ENCODE data around the gene FAM177B.
A peak's percentile ranks its signal among the peaks of the same experiment; 100 is the strongest.
"Not testable (repeated sequence)": the region's sequence is repeated elsewhere in the genome, so short reads cannot be mapped to it uniquely, and the experiment has no call there.

FAM177B gene

DNA sequence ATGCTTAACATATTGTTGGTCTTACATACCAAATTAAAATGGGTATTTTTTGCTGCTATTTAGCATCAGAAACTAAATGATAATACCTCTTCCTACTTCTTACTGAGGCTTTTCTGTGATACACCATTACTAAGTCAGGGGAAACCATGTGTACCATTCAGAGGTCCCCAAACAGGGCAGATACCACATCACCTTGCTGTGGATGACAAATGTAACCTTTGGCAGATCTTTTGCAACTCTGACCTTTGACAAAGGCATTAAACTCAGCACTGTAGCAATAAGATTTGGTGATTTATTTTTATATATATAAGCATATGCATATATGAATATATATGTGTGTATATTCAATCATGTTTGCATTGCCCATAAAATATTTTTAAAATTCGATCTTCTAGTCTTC, 2.9 kb downstream of the FAM177B start:
- no peak for DNase-seq (ENCODE audit: low spot score)

DNA sequence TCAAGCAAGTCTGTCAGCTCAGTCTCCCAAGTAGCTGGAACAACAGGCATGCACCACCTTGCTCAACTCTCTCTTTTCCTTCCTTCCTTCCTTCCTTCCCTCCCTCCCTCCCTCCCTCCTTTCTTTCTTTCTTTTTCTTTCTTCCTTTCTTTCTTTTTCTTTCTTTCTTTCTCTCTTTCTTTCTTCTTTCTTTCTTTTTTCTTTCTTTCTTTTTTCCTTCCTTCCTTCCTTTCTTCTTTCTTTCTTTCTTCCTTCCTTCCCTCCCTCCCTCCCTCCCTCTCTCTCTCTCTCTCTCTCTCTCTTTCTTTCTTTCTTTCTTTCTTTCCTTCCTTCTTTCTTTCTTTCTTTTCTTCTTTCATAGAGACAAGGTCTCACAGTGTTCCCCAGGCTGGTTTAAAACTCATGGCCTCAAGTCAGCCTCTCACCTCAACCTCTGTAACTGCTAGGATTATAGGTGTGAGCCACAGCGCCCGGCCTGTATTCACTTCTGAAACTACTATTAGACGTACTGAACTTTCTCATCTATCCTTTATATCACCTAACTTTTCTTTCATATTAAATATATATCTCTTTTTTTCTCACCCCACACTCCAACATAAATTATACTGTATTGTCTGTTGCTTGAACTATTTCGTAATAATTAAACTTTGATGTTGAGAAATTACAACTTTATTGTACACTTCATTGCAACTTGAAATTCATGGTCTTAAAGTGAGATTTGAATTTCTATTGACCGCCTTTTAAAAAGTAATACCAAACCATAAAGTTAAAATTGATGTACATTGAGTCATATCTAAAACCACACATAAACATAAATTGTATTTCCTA, 4.8 kb downstream of the FAM177B start:
- DNase-seq (ENCODE audit: low spot score), result not testable (repeated sequence)

DNA sequence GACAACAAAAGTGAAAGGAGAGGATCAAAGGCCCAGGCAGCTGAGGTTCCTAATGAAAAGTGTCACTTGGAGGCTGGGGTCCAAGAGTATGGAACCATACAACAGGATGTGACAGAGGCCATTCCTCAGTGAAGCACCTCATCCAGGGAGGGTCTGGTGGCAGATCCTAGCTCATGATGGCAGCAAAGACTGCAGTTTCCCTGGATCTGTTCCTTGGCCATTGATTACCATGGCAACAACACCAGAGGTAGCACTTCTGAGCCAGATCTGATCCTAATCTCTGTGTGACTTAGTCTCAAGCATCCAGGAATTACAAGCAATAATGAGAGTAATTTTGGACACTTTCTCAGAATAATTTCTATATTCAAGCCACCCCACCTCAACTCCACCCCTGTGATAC, 12.9 kb downstream of the FAM177B start:
- no peak for DNase-seq (ENCODE audit: low spot score)

- peak; percentile 30 for DNase-seq (ENCODE audit: low spot score)
Measured at GRCh38 chr1:222750651-222751050, 13.6 kb downstream of the FAM177B start.

DNA sequence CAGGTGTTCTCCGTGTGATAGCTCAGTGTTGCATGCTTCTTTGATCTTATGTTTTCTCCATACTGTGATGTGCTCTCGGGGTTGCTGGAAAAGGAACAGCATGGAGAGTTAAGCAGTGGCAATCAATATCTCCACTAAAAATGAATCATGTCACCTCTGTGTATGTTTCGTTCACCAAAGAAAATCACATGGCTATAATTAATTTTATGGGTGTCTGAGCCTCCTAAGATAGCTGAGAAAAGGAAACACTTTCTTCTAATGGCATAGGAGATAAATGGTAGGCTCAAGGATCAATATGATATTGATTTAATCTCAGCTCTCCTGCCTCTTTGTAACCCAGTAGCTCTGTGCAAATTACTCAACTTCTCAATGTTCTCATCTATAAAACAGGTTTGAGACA, 14.3 kb downstream of the FAM177B start:
- no peak for DNase-seq (ENCODE audit: low spot score)

DNA sequence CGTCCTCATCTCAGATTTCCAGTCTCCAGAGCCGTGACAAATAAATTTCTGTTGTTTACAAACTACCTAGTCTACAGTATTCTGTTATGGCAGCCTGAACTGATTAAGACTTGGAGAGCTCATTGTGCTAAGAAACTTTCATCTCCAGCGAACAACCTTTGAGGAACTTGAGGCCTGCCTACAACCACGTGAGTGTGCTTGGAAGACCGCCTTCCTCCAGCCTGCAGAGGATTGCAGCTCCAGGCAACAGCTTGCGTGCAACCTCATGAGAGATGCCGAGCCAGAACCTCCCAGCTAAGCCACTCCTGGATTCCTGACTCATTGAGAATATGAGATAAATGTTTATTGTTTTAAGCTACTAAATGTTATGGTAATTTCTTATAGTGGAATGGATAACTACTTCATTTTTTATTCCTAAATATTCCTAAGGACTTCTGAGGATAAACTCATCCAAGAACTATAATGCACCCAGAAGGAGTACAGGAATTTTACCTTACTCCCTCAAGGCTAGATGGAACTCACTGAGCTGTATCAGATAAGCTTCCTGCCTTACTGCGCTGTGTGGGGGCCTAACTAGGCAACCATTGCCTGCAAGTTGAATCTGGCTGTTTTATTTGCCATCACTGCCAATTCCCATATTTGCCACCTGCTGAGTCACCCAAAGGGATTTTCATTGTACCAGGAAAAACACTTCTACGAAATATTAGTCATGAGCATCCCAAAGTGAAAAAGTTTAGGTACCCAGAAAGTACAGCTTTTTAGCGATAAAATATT, 17.6 kb downstream of the FAM177B start:
- DNase-seq (ENCODE audit: low spot score), result no peak

- no peak for DNase-seq (ENCODE audit: low spot score)
Measured at GRCh38 chr1:222757646-222758268, 20.8 kb downstream of the FAM177B start.

- DNase-seq (ENCODE audit: low spot score), result no peak
Measured at GRCh38 chr1:222759451-222760035, 22.5 kb downstream of the FAM177B start.

DNA sequence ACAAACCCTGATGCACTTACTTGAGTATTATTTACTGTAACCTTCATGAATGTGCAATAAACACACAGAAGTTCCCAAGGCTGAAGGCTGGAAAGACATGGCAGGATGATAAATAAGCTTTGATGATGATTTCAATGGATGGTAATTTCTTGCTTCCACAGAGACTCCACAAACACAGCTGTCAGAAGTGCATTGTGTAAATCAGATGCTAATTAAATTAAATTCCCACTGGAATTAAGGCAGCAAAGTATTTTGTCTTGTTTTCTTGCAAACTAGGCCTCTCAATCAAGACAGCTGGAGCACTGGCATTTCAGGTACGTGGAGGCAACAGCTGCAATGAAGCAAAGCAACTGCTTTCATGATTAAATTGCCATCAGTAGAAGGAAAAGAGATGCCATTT, 24.1 kb downstream of the FAM177B start:
- no peak for DNase-seq (ENCODE audit: low spot score)

DNA sequence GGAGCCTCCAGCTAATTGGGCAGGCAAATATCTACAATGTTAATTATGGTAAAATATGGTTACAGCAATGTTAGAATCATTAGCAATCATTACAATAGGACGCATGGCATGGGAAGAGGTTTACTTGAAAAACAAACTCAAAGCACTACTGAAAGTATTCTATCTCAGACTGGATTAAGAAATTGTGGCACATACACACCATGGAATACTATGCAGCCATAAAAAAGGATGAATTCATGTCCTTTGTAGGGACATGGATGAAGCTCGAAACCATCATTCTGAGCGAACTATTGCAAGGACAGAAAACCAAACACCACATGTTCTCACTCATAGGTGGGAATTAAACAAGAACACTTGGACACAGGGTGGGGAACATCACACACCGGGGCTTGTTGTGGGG, 25.2 kb downstream of the FAM177B start:
- DNase-seq (ENCODE audit: low spot score), result not testable (repeated sequence)

DNA sequence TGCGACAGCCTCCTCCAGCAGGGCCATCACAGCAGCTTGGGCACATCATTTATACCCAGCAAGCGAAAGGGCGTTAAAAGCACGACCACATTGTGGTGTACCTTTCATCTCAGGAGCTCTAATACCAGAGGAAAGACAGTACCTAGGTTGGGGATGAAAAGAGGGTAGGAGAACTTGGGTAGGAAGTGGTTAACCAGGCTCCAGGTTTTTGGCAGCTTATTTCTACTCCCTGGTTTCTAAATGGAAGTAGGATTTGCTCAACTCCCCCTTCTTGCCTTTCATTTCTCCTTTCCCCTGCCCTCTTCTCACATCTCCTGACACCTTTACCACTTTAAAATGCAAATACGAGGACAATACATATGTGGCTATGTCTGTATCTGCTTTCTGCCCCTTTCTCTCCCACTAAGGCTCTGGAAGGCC, 30.2 kb downstream of the FAM177B start:
- DNase-seq (ENCODE audit: low spot score), result no peak

- DNase-seq (ENCODE audit: low spot score), result no peak
Measured at GRCh38 chr1:222768592-222768991, 31.6 kb downstream of the FAM177B start.

DNA sequence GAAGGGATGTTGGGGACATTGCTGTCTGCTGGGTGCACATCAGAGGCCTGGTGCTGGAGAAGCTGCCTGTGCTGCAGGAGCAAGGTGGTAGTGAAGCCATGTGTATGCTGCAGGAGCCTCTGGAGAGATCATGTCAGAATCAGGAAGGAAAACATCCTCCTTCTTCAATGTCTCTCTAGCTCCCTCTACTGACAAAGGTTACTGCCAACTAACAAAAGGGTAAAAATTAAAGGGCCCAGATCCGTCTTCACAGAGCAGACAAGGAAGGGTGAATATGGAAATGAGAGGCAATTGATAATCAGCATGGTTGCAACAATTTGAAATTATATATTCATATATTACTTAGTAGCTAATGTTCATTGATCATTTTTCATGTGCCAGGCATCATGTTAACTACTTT, 32.2 kb downstream of the FAM177B start:
- no peak for DNase-seq (ENCODE audit: low spot score)

- DNase-seq (ENCODE audit: low spot score), result no peak
Measured at GRCh38 chr1:222769971-222770620, 33.1 kb downstream of the FAM177B start.

DNA sequence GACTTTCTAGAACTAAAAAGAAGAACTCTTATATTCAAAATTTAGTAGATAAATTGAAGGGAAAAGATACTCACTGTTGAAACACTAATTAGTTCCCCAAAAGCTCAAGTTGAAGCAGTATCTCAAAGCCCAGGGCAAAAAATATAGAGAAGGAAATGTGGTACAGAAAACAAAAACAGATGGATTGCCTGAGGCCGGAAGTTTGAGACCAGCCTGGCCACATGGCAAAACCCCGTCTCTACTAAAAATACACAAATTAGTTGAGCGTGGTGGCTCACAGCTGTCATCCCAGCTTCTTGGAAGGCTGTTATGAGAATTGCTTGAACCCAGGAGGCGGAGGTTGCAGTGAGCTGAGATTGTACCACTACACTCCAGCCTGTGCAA, 36.0 kb downstream of the FAM177B start:
- peak; percentile 47 for DNase-seq (ENCODE audit: low spot score)

GRCh38 chr1:222777463-222777862, 40.5 kb downstream of the FAM177B start:
- no peak for DNase-seq (ENCODE audit: low spot score)

DNA sequence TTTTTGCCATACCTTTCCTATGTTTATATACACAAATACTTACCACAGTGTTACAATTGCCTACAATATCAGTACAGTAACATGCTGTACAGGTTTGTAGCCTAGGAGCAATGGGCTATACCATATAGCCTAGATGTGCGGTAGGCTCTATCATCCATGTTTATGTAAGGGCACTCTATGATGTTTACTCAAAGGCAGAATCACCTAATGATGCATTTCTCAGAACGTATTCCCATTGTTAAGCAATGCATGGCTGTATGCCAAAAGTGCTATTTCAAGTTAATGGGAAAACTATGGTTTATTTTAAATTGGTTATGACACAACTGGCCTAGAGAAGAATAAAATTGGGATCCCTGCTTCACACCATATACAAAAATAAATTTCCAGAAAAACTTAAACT, 41.0 kb downstream of the FAM177B start:
- no peak for DNase-seq (ENCODE audit: low spot score)

GRCh38 chr1:222781251-222781650, 44.2 kb downstream of the FAM177B start:
- DNase-seq (ENCODE audit: low spot score), result no peak

- no peak for DNase-seq (ENCODE audit: low spot score)
Measured at GRCh38 chr1:222783051-222783450, 46.0 kb downstream of the FAM177B start.

GRCh38 chr1:222784371-222784770, 47.4 kb downstream of the FAM177B start:
- no peak for DNase-seq (ENCODE audit: low spot score)

GRCh38 chr1:222784916-222785315, 47.9 kb downstream of the FAM177B start:
- no peak for DNase-seq (ENCODE audit: low spot score)

GRCh38 chr1:222785529-222785928, 48.5 kb downstream of the FAM177B start:
- DNase-seq (ENCODE audit: low spot score), result no peak

Measured in germinal center (tissue), 1 donor.